Fibroblast of villous mesenchyme (primary cell): ENCODE measurements around the gene CDKN1C. TPM values are rescaled to one million over a fixed set of nuclear protein-coding genes. Genes with fewer than 3 reads are reported as not detected.
A peak's percentile ranks its signal among the peaks of the same experiment; 100 is the strongest.

Experiments
- DNase-seq: peaks from one replicate; pipeline ENCODE4 v3.0.0-alpha.2; 2010; ENCODE audit warnings: low read depth
- H3K4me3 ChIP-seq: 2 replicates; pipeline ENCODE4 v1.5.1; 2011; ENCODE audit warnings: low read depth, mild to moderate bottlenecking, low read length
- total RNA-seq: library from RNA; depleted of rRNA; stranded (reverse); fragments of >200 nt; gene quantifications from 2 replicates; pipeline ENCODE4 v1.2.3, GENCODE V29; 2012
- TF ChIP-seq, protein P1 (sequence below): IDR thresholded peaks from 2 replicates; pipeline ENCODE4 v1.5.1; 2012; ENCODE audit warnings: low read depth, mild to moderate bottlenecking, low read length; ENCODE audit not compliant: insufficient read depth

The CDKN1C gene
- total RNA-seq, 1 donor, result 3.9 TPM

DNA sequence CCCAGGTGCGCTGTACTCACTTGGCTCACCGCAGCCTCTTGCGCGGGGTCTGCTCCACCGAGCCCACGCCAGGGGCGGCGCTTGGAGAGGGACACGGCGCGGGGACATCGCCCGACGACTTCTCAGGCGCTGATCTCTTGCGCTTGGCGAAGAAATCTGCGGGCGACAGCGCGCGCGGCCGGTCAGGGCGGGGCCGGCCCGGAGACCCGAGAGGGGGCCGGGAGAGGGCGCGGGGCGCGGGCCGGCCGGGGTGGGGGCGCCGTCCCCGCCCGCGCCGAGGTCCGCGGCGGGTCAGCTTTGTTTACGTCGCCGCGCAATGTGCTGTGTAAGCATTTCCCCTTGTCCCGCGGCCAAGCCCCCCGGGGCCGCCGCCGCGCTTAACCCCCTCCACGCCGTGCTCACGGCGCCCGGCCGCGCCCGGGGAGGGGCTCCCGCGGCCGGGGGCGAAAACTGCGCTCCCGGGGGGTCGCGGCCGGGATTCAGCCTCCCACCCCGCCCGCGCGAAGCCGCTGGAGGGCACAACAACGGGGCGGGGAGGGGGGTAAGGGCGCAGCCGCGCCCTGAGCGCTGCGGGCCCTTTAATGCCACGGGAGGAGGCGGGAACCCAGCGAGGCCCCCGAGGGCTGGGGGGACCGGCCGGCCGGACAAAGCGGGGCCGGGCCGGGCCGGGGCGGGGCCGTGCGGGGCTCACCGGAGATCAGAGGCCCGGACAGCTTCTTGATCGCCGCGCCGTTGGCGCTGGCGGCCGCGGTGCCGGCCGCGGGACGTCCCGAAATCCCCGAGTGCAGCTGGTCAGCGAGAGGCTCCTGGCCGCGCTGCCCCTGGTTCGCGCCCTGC, 1.4 kb downstream of the CDKN1C start:
- TF ChIP-seq, protein P1, sequence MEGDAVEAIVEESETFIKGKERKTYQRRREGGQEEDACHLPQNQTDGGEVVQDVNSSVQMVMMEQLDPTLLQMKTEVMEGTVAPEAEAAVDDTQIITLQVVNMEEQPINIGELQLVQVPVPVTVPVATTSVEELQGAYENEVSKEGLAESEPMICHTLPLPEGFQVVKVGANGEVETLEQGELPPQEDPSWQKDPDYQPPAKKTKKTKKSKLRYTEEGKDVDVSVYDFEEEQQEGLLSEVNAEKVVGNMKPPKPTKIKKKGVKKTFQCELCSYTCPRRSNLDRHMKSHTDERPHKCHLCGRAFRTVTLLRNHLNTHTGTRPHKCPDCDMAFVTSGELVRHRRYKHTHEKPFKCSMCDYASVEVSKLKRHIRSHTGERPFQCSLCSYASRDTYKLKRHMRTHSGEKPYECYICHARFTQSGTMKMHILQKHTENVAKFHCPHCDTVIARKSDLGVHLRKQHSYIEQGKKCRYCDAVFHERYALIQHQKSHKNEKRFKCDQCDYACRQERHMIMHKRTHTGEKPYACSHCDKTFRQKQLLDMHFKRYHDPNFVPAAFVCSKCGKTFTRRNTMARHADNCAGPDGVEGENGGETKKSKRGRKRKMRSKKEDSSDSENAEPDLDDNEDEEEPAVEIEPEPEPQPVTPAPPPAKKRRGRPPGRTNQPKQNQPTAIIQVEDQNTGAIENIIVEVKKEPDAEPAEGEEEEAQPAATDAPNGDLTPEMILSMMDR, result no peak
- DNase-seq, result peak; percentile 43
- H3K4me3 ChIP-seq, result peak overlapping the region; percentile 68

DNA sequence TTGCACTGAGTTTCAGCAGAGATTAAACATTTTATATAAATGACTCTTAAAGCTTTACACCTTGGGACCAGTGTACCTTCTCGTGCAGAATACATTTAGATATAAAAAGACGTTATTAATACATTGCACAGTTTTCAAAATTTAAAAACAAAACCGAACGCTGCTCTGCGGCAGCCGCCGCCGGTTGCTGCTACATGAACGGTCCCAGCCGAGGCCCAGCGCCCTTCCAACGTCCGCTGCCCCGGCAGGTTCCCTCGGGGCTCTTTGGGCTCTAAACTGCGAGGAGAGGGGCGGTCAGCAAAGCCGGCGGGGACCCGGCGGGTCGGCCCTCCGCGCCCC, 2.0 kb downstream of the CDKN1C start:
- peak overlapping the region; percentile 68 for H3K4me3 ChIP-seq
- no peak for DNase-seq
- TF ChIP-seq, protein P1, result no peak

DNA sequence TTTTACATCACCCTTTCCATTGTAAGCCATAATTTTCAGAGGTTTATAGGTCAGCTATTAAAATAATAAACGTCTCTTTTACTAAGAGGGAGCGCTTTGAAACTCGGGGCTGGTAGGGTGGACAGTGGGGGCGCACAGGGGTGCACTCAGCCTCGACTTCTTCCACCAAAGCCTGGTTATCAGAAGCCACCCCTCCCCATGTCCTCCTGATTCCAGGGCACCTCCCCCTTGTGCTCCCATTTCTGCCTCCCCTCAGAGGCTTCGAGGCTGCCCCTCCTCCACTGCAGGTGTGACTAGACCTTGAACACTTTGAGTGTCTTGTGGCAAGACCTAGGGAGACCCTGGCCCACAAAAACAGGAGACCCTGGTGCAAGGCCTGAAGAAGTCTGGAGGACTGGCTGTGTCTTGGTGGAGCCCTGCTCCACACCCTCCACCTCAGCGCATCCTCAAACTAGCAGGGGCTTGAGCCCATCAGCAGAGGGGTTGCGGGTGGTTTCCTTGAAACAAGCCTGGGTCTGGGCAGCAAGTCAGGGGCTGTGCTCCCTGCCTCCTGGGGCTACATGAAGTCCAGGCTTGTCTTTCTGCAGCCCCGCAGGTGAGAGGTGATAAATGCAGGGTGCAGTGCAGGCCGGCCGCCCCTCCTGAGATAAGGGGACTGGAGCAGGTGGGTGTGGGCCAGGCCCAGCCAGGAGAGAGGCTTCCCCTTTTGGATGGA, 3.0 kb downstream of the CDKN1C start:
- H3K4me3 ChIP-seq, result peak overlapping the region; percentile 68
- TF ChIP-seq, protein P1, result no peak
- DNase-seq, result no peak

DNA sequence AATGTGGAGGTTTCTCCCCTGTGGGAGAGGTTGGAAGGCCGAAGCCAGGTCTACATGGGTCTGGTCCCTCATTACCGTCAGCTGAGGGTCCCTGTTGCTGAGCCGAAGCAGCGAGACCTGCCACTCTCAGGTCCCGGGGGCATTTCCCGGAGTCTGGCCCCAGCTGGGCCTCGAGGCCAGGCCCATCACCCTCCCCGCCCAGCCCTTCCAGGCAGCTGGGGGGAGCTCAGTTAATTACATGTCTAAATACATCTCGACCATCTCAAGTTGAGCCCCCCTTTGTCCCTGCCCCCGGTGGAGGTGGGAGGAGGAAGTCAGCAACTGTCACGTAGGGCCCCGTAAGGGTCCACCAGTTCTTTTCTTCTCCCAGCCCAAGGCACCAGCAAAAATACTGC, 3.6 kb downstream of the CDKN1C start:
- H3K4me3 ChIP-seq, result no peak overlapping the region
- no peak for DNase-seq
- TF ChIP-seq, protein P1, result no peak

DNA sequence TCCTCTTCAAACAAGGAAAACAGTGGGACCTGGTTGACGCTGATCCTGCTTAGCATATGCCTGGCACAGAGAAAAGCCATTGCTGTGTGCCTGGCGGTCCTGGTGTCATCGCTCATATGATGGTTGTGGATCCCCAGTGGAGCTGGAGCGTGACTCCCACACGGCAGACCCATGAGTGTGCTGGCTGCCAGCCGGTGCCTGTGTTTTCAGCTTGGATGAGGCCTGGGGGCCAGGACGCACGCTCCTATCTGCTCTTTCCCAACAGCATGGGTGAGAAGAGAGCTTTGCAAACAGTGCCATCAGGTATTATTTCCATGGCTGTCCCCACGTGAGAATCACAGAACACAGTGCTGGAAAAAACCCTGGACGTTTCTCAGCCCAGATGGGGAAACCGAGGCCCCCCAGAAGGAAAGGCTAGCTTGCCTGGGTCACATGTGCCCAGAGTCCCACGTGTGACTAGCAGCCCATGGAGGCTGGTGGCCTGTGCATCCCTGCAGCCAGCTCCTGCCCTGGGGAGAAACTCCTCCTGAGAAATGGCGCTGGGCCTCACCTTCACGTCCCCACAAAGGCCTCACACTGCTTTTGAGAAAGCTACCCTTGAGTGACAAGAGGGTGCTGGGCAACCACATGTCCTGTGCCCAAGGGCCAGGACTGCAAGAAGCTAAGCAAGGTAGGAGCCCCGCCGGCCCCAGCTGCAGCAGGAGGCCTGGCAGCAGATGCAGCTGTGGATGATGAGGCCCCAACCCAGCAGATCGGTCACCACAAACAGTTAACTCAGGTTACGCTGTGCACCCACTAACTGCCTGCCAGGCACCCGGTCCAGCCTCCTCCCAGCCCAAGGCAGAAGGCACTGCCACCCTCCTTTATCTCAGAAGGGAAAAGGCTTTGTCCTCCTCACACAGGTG, 4.2 kb downstream of the CDKN1C start:
- TF ChIP-seq, protein P1, result no peak
- H3K4me3 ChIP-seq, result no peak overlapping the region
- no peak for DNase-seq

DNA sequence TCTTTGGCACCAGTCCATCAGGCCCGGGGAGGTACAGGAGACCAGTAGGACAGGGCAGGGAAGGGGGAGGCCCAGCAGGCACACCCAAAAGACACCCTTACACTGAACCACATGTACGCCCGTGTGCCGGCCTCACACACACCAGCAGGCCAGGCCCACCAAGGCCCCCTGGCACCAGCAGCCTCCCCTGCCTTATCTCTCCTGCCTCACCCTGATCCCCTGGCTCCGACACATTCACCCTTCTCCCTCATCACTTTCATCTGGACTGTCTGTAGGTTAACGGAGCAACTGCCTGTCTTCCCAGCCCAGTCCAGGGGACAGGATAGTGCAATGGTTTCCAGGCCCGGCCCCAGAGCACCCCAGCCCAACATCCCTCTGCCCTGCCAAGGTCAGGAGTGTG, 4.9 kb downstream of the CDKN1C start:
- no peak for DNase-seq
- TF ChIP-seq, protein P1, result no peak
- no peak overlapping the region for H3K4me3 ChIP-seq
